Measurements from ENCODE around the gene RSU1. TPM values are rescaled to one million over a fixed set of nuclear protein-coding genes. Genes with fewer than 3 reads are reported as not detected.

RSU1 gene
- total RNA-seq, 1 donor from 2014 or later = 142 TPM

DNA sequence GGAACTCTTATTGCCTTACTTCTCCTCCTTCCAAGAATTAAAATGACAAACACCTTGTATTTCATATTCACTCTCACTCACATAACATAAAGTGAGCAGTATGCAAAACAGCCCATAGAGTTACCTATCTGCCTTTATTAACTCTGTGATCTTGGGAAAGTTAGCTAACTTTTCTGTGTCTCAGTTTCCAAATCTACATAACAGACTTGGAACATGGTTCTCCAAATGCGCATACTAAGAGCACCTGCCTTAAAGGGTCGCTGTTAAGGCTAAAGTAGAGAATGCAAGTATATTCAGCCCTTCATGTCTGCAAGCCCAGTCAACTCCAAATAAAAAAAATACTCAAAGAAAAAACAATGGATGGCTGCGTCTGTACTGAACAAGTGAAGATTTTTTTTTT, 173.7 kb downstream of the RSU1 start:
- Histone ChIP-seq H3K9me3 (ENCODE audit: insufficient read depth, low read depth, low read length) (no peaks in the 10 kb centered on the region), H3K9ac (ENCODE audit: low read length) (no peak overlapping the region), H3K27ac (ENCODE audit: low read depth, low read length) (no peak overlapping the region), H3K4me3 (ENCODE audit: insufficient read depth, low read depth, low read length) (no peak overlapping the region), H2AFZ (ENCODE audit: low read depth, low read length) (no peak overlapping the region), H3K27me3 (ENCODE audit: insufficient read depth, low read length) (no peaks in the 10 kb centered on the region), H4K20me1 (ENCODE audit: insufficient read depth, low read length) (peaks cover 72% of the 10 kb centered on the region), H3K4me1 (ENCODE audit: insufficient read depth, low read length) (peaks cover 16% of the 10 kb centered on the region), H3K4me2 (ENCODE audit: low read length) (no peak overlapping the region), H3K79me2 (ENCODE audit: insufficient read depth, low read length) (peaks cover 15% of the 10 kb centered on the region), H3K36me3 (ENCODE audit: insufficient read depth, low read length) (no peaks in the 10 kb centered on the region)
- Mint-ChIP-seq H3K36me3 (ENCODE audit: low read depth, unreplicated experiment) (peaks cover 2% of the 10 kb centered on the region), H3K9me3 (ENCODE audit: unreplicated experiment) (no peaks in the 10 kb centered on the region), H3K27ac (ENCODE audit: unreplicated experiment) (no peak overlapping the region), H3K27me3 (ENCODE audit: low read depth, unreplicated experiment) (no peaks in the 10 kb centered on the region), H3K4me3 (ENCODE audit: unreplicated experiment) (no peak overlapping the region), H3K4me1 (ENCODE audit: low read depth, unreplicated experiment) (peaks cover 12% of the 10 kb centered on the region)
- TF ChIP-seq, protein P1, sequence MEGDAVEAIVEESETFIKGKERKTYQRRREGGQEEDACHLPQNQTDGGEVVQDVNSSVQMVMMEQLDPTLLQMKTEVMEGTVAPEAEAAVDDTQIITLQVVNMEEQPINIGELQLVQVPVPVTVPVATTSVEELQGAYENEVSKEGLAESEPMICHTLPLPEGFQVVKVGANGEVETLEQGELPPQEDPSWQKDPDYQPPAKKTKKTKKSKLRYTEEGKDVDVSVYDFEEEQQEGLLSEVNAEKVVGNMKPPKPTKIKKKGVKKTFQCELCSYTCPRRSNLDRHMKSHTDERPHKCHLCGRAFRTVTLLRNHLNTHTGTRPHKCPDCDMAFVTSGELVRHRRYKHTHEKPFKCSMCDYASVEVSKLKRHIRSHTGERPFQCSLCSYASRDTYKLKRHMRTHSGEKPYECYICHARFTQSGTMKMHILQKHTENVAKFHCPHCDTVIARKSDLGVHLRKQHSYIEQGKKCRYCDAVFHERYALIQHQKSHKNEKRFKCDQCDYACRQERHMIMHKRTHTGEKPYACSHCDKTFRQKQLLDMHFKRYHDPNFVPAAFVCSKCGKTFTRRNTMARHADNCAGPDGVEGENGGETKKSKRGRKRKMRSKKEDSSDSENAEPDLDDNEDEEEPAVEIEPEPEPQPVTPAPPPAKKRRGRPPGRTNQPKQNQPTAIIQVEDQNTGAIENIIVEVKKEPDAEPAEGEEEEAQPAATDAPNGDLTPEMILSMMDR (IDR thresholded peaks at IDR 0.05; ENCODE audit: insufficient read depth, low read depth, low read length) = no peak
- TF ChIP-seq EZH2 (IDR thresholded peaks at IDR 0.05; ENCODE audit: insufficient read depth, low read length) = no peak
- DNase-seq (ENCODE audit: low read depth) (no peak), FAIRE-seq (no peak)

GRCh38 chr10:16640153-16640552, 177.1 kb downstream of the RSU1 start:
- FAIRE-seq (no peak), DNase-seq (ENCODE audit: low read depth) (no peak)
- no peaks in the 10 kb centered on the region for H3K9me3 ChIP-seq (ENCODE audit: insufficient read depth, low read depth, low read length)
- H3K36me3 ChIP-seq (ENCODE audit: insufficient read depth, low read length) = no peaks in the 10 kb centered on the region
- H3K27ac Mint-ChIP-seq (ENCODE audit: unreplicated experiment) = no peak overlapping the region
- no peaks in the 10 kb centered on the region for H3K9me3 Mint-ChIP-seq (ENCODE audit: unreplicated experiment)
- H3K27me3 Mint-ChIP-seq (ENCODE audit: low read depth, unreplicated experiment) = no peaks in the 10 kb centered on the region
- peaks cover 12% of the 10 kb centered on the region for H3K4me1 Mint-ChIP-seq (ENCODE audit: low read depth, unreplicated experiment)
- no peak overlapping the region for H2AFZ ChIP-seq (ENCODE audit: low read depth, low read length)
- H3K4me1 ChIP-seq (ENCODE audit: insufficient read depth, low read length) = peaks cover 10% of the 10 kb centered on the region
- no peaks in the 10 kb centered on the region for H3K27me3 ChIP-seq (ENCODE audit: insufficient read depth, low read length)
- H3K79me2 ChIP-seq (ENCODE audit: insufficient read depth, low read length) = peaks cover 7% of the 10 kb centered on the region
- TF ChIP-seq, protein P1 (IDR thresholded peaks at IDR 0.05; ENCODE audit: insufficient read depth, low read depth, low read length) = no peak
- TF ChIP-seq EZH2 (IDR thresholded peaks at IDR 0.05; ENCODE audit: insufficient read depth, low read length) = no peak
- no peak overlapping the region for H3K4me3 Mint-ChIP-seq (ENCODE audit: unreplicated experiment)
- H3K36me3 Mint-ChIP-seq (ENCODE audit: low read depth, unreplicated experiment) = peaks cover 5% of the 10 kb centered on the region
- H3K4me3 ChIP-seq (ENCODE audit: insufficient read depth, low read depth, low read length) = no peak overlapping the region
- peaks cover 78% of the 10 kb centered on the region for H4K20me1 ChIP-seq (ENCODE audit: insufficient read depth, low read length)
- no peak overlapping the region for H3K4me2 ChIP-seq (ENCODE audit: low read length)
- H3K9ac ChIP-seq (ENCODE audit: low read length) = no peak overlapping the region
- no peak overlapping the region for H3K27ac ChIP-seq (ENCODE audit: low read depth, low read length)

DNA sequence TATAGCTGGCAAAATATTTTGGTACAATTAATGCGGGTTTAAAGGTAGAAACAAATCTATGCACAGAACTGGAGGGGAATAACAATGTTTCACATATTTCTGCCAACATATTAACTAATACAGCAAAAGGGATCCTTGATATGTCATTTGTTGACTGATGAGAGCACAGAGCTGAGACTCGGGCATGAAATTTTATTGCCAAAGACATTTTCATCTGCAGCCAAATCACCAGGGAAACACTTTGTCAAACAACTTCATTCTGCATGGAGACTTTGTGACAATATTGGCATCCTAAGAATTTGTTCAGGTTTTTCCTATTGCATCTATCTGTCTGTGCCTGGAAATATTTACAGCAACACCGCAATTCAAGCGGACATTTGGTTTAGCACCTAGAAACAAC, 177.8 kb downstream of the RSU1 start:
- Histone ChIP-seq H3K9ac (ENCODE audit: low read length) (no peak overlapping the region), H3K4me1 (ENCODE audit: insufficient read depth, low read length) (peaks cover 8% of the 10 kb centered on the region), H3K4me3 (ENCODE audit: insufficient read depth, low read depth, low read length) (no peak overlapping the region), H3K36me3 (ENCODE audit: insufficient read depth, low read length) (no peaks in the 10 kb centered on the region), H4K20me1 (ENCODE audit: insufficient read depth, low read length) (peaks cover 76% of the 10 kb centered on the region), H3K27ac (ENCODE audit: low read depth, low read length) (no peak overlapping the region), H2AFZ (ENCODE audit: low read depth, low read length) (no peak overlapping the region), H3K4me2 (ENCODE audit: low read length) (no peak overlapping the region), H3K79me2 (ENCODE audit: insufficient read depth, low read length) (peaks cover 7% of the 10 kb centered on the region), H3K9me3 (ENCODE audit: insufficient read depth, low read depth, low read length) (no peaks in the 10 kb centered on the region), H3K27me3 (ENCODE audit: insufficient read depth, low read length) (no peaks in the 10 kb centered on the region)
- H3K36me3 Mint-ChIP-seq (ENCODE audit: low read depth, unreplicated experiment) = peaks cover 5% of the 10 kb centered on the region
- H3K4me3 Mint-ChIP-seq (ENCODE audit: unreplicated experiment) = no peak overlapping the region
- H3K4me1 Mint-ChIP-seq (ENCODE audit: low read depth, unreplicated experiment) = peaks cover 9% of the 10 kb centered on the region
- no peaks in the 10 kb centered on the region for H3K27me3 Mint-ChIP-seq (ENCODE audit: low read depth, unreplicated experiment)
- no peak overlapping the region for H3K27ac Mint-ChIP-seq (ENCODE audit: unreplicated experiment)
- no peak for FAIRE-seq
- DNase-seq (ENCODE audit: low read depth) = no peak
- no peaks in the 10 kb centered on the region for H3K9me3 Mint-ChIP-seq (ENCODE audit: unreplicated experiment)
- TF ChIP-seq, protein P1 (IDR thresholded peaks at IDR 0.05; ENCODE audit: insufficient read depth, low read depth, low read length) = no peak
- TF ChIP-seq EZH2 (IDR thresholded peaks at IDR 0.05; ENCODE audit: insufficient read depth, low read length) = no peak

Data from astrocyte (in vitro differentiated cells and primary cell).